ENCODE data around the gene UNC45A.

The UNC45A gene

GRCh38 chr15:90948506-90948905 is 13.4 kb downstream of the UNC45A start:
- DNase-seq (ENCODE audit: extremely low spot score), result no peak
- ChIA-PET POLR2A (no interaction called here), CTCF (interaction anchor here (1.3 to 23.2 kb wide), 3 partner anchors 8 to 85 kb away, joined by 3 to 447 read pairs (median 27); partner anchors contain the start of genes HDDC3 and UNC45A)
- TF ChIP-seq CTCF (IDR thresholded peaks at IDR 0.05; ENCODE audit: control extremely low read depth, extremely low read depth, low read depth, missing control alignments), result no peak

GRCh38 chr15:90949979-90950675 is 15.0 kb downstream of the UNC45A start:
- POLR2A ChIA-PET, result interaction anchor here (0.6 kb wide), 1 partner anchor 96 kb away, joined by 4 read pairs; no protein-coding TSS in a partner anchor
- DNase-seq (ENCODE audit: extremely low spot score), result no peak
- CTCF ChIA-PET, result interaction anchor here (1.0 to 23.2 kb wide), 2 partner anchors 13 to 82 kb away, joined by 3 to 447 read pairs; partner anchors contain the start of genes HDDC3 and UNC45A
- TF ChIP-seq CTCF (IDR thresholded peaks at IDR 0.05; ENCODE audit: control extremely low read depth, extremely low read depth, low read depth, missing control alignments), result no peak

- CTCF ChIA-PET, result interaction anchor here (23.2 kb wide), 1 partner anchor 14 kb away, joined by 447 read pairs; the partner anchor contains the start of genes HDDC3 and UNC45A
- no peak for DNase-seq (ENCODE audit: extremely low spot score)
- TF ChIP-seq CTCF (IDR thresholded peaks at IDR 0.05; ENCODE audit: control extremely low read depth, extremely low read depth, low read depth, missing control alignments), result no peak
- POLR2A ChIA-PET, result interaction anchor here (0.6 kb wide), 1 partner anchor 97 kb away, joined by 4 read pairs; no protein-coding TSS in a partner anchor
Observed at GRCh38 chr15:90950676-90951075, 15.6 kb downstream of the UNC45A start.

- CTCF ChIA-PET, result interaction anchor here (6.3 to 23.2 kb wide), 4 partner anchors 16 to 78 kb away, joined by 86 to 447 read pairs (median 152); partner anchors contain the start of genes HDDC3 and UNC45A
- DNase-seq (ENCODE audit: extremely low spot score), result no peak
- no peak for TF ChIP-seq CTCF (IDR thresholded peaks at IDR 0.05; ENCODE audit: control extremely low read depth, extremely low read depth, low read depth, missing control alignments)
- POLR2A ChIA-PET, result no interaction called here
Observed at GRCh38 chr15:90952901-90953677, 18.0 kb downstream of the UNC45A start.

- CTCF ChIA-PET, result interaction anchor here (0.7 to 23.2 kb wide), 10 partner anchors 8 to 318 kb away, joined by 3 to 447 read pairs (median 50); partner anchors contain the start of genes HDDC3 and UNC45A
- POLR2A ChIA-PET, result interaction anchor here (0.7 to 1.4 kb wide), 3 partner anchors 19 to 32 kb away, joined by 3 to 8 read pairs (median 3); partner anchors contain the start of gene UNC45A
- TF ChIP-seq CTCF (IDR thresholded peaks at IDR 0.05; ENCODE audit: control extremely low read depth, extremely low read depth, low read depth, missing control alignments), result no peak
- DNase-seq (ENCODE audit: extremely low spot score), result no peak
Observed at GRCh38 chr15:90953947-90954711, 19.0 kb downstream of the UNC45A start.

Data from GM10248 (cell line).